ENCODE data around the gene CNNM1. TPM values are rescaled to one million over a fixed set of nuclear protein-coding genes. Genes with fewer than 3 reads are reported as not detected.

CNNM1 gene
- total RNA-seq, 1 experiment from 2014 or later = 0.03 TPM

GRCh38 chr10:99393683-99394082 is 64.5 kb downstream of the CNNM1 start:
- no peak for DNase-seq (ENCODE audit: low read depth, low spot score)
- in situ Hi-C loops (cut with HindIII; ENCODE audit: low pct_unique_long_range_greater_than_20kb, low sequenced_read_pairs) = no loop called here

- in situ Hi-C loops (cut with HindIII; ENCODE audit: low pct_unique_long_range_greater_than_20kb, low sequenced_read_pairs) = no loop called here
- no peak for DNase-seq (ENCODE audit: low read depth, low spot score)
These were observed 65.1 kb downstream of the CNNM1 start for GRCh38 chr10:99394256-99394655.

GRCh38 chr10:99394761-99395386 is 65.7 kb downstream of the CNNM1 start:
- in situ Hi-C loops (cut with HindIII; ENCODE audit: low pct_unique_long_range_greater_than_20kb, low sequenced_read_pairs) = no loop called here
- DNase-seq (ENCODE audit: low read depth, low spot score) = no peak

GRCh38 chr10:99395750-99396445 is 66.7 kb downstream of the CNNM1 start:
- in situ Hi-C loops (cut with HindIII; ENCODE audit: low pct_unique_long_range_greater_than_20kb, low sequenced_read_pairs) = no loop called here
- peak; percentile 67 for DNase-seq (ENCODE audit: low read depth, low spot score)

- in situ Hi-C loops (cut with HindIII; ENCODE audit: low pct_unique_long_range_greater_than_20kb, low sequenced_read_pairs) = no loop called here
- DNase-seq (ENCODE audit: low read depth, low spot score) = no peak
These were observed 67.3 kb downstream of the CNNM1 start for GRCh38 chr10:99396471-99396870.

GRCh38 chr10:99399664-99400063 is 70.5 kb downstream of the CNNM1 start:
- no peak for DNase-seq (ENCODE audit: low read depth, low spot score)
- in situ Hi-C loops (cut with HindIII; ENCODE audit: low pct_unique_long_range_greater_than_20kb, low sequenced_read_pairs) = no loop called here

GRCh38 chr10:99403674-99404073 is 74.5 kb downstream of the CNNM1 start:
- in situ Hi-C loops (cut with HindIII; ENCODE audit: low pct_unique_long_range_greater_than_20kb, low sequenced_read_pairs) = no loop called here
- DNase-seq (ENCODE audit: low read depth, low spot score) = no peak

- in situ Hi-C loops (cut with HindIII; ENCODE audit: low pct_unique_long_range_greater_than_20kb, low sequenced_read_pairs) = no loop called here
- DNase-seq (ENCODE audit: low read depth, low spot score) = no peak
These were observed 77.0 kb downstream of the CNNM1 start for GRCh38 chr10:99406149-99406548.

GRCh38 chr10:99410146-99410545 is 81.0 kb downstream of the CNNM1 start:
- no peak for DNase-seq (ENCODE audit: low read depth, low spot score)
- in situ Hi-C loops (cut with HindIII; ENCODE audit: low pct_unique_long_range_greater_than_20kb, low sequenced_read_pairs) = no loop called here

- DNase-seq (ENCODE audit: low read depth, low spot score) = no peak
- in situ Hi-C loops (cut with HindIII; ENCODE audit: low pct_unique_long_range_greater_than_20kb, low sequenced_read_pairs) = no loop called here
These were observed 81.7 kb downstream of the CNNM1 start for GRCh38 chr10:99410876-99411275.

- in situ Hi-C loops (cut with HindIII; ENCODE audit: low pct_unique_long_range_greater_than_20kb, low sequenced_read_pairs) = no loop called here
- no peak for DNase-seq (ENCODE audit: low read depth, low spot score)
These were observed 82.4 kb downstream of the CNNM1 start for GRCh38 chr10:99411546-99411945.

GRCh38 chr10:99412099-99412498 is 82.9 kb downstream of the CNNM1 start:
- no peak for DNase-seq (ENCODE audit: low read depth, low spot score)
- in situ Hi-C loops (cut with HindIII; ENCODE audit: low pct_unique_long_range_greater_than_20kb, low sequenced_read_pairs) = no loop called here

- DNase-seq (ENCODE audit: low read depth, low spot score) = no peak
- in situ Hi-C loops (cut with HindIII; ENCODE audit: low pct_unique_long_range_greater_than_20kb, low sequenced_read_pairs) = no loop called here
These were observed 89.9 kb downstream of the CNNM1 start for GRCh38 chr10:99418910-99419624.

- in situ Hi-C loops (cut with HindIII; ENCODE audit: low pct_unique_long_range_greater_than_20kb, low sequenced_read_pairs) = no loop called here
- no peak for DNase-seq (ENCODE audit: low read depth, low spot score)
These were observed 90.5 kb downstream of the CNNM1 start for GRCh38 chr10:99419688-99420087.

- in situ Hi-C loops (cut with HindIII; ENCODE audit: low pct_unique_long_range_greater_than_20kb, low sequenced_read_pairs) = no loop called here
- no peak for DNase-seq (ENCODE audit: low read depth, low spot score)
These were observed 92.1 kb downstream of the CNNM1 start for GRCh38 chr10:99421233-99421739.

GRCh38 chr10:99422529-99423096 is 93.5 kb downstream of the CNNM1 start:
- in situ Hi-C loops (cut with HindIII; ENCODE audit: low pct_unique_long_range_greater_than_20kb, low sequenced_read_pairs) = no loop called here
- no peak for DNase-seq (ENCODE audit: low read depth, low spot score)

- in situ Hi-C loops (cut with HindIII; ENCODE audit: low pct_unique_long_range_greater_than_20kb, low sequenced_read_pairs) = no loop called here
These were observed 95.5 kb downstream of the CNNM1 start for GRCh38 chr10:99424656-99425055.

GRCh38 chr10:99425204-99425603 is 96.0 kb downstream of the CNNM1 start:
- in situ Hi-C loops (cut with HindIII; ENCODE audit: low pct_unique_long_range_greater_than_20kb, low sequenced_read_pairs) = no loop called here
- DNase-seq (ENCODE audit: low read depth, low spot score) = no peak

More at GRCh38 chr10:99424656-99425055, 95.5 kb downstream of the CNNM1 start:
- no peak for DNase-seq (ENCODE audit: low read depth, low spot score)
